Liver (tissue), 9 donors: Measurements from ENCODE around the gene FNBP1. TPM values are rescaled to one million over a fixed set of nuclear protein-coding genes. Genes with fewer than 3 reads are reported as not detected.

Source experiments
- DNase-seq: peaks from one replicate; pipeline ENCODE4 v3.0.0-alpha.2; 2017; ENCODE audit warnings: low spot score
- H3K27ac ChIP-seq, 2 donors: one replicate each; pipeline ENCODE4 v1.7.0; 2013; ENCODE audit warnings: inconsistent platforms in 2 of 2, low read length in 2 of 2, control low read depth in 1 of 2, low read depth in 1 of 2, mild to moderate bottlenecking in 1 of 2
- H3K27me3 ChIP-seq, 4 donors: one replicate each; pipeline versions ENCODE4 v1.6.1 to v1.7.0; 2013; ENCODE audit warnings: low read length in 3 of 4, inconsistent platforms in 1 of 4, mild to moderate bottlenecking in 1 of 4, moderate library complexity in 1 of 4; ENCODE audit not compliant: control insufficient read depth in 4 of 4, insufficient read depth in 4 of 4
- H3K36me3 ChIP-seq, 4 donors: one replicate each; pipeline versions ENCODE4 v1.6.1 to v1.7.0; 2013; ENCODE audit warnings: low read length in 3 of 4, mild to moderate bottlenecking in 3 of 4, low read depth in 1 of 4, moderate library complexity in 1 of 4; ENCODE audit not compliant: control insufficient read depth in 4 of 4, insufficient read depth in 3 of 4
- H3K4me1 ChIP-seq, 4 donors: one replicate each; pipeline versions ENCODE4 v1.6.1 to v1.7.0; 2013; ENCODE audit warnings: low read length in 3 of 4, mild to moderate bottlenecking in 3 of 4, moderate library complexity in 1 of 4; ENCODE audit not compliant: control insufficient read depth in 4 of 4, insufficient read depth in 4 of 4
- H3K4me3 ChIP-seq, 3 donors: one replicate each; pipeline versions ENCODE4 v1.6.1 to v1.7.0; 2013; ENCODE audit warnings: low read length in 3 of 3, control low read depth in 1 of 3, low read depth in 1 of 3, mild to moderate bottlenecking in 1 of 3
- H3K9ac ChIP-seq, 2 donors: one replicate each; pipeline ENCODE4 v1.7.0; 2013; ENCODE audit warnings: low read length in 2 of 2, mild to moderate bottlenecking in 2 of 2, moderate library complexity in 2 of 2, control low read depth in 1 of 2, low read depth in 1 of 2
- H3K9me3 ChIP-seq, 4 donors: one replicate each; pipeline versions ENCODE4 v1.6.1 to v1.7.0; 2013; ENCODE audit warnings: low read length in 3 of 4; ENCODE audit not compliant: control insufficient read depth in 4 of 4
- EGR1 ChIP-seq, 2 donors: IDR thresholded peaks; 2 replicates each; pipeline ENCODE4 v1.6.1; 2016 to 2018; ENCODE audit warnings: antibody characterized with exemption in 2 of 2, low read depth in 2 of 2
- FOXA1 ChIP-seq: IDR thresholded peaks from 2 replicates; pipeline ENCODE4 v1.6.1; 2016; ENCODE audit warnings: antibody characterized with exemption
- FOXA2 ChIP-seq: IDR thresholded peaks from 2 replicates; pipeline ENCODE4 v1.6.1; 2016; ENCODE audit warnings: antibody characterized with exemption
- GABPA ChIP-seq, 2 donors: IDR thresholded peaks in 1 of 2; conservative IDR thresholded peaks in 1 of 2; 2 replicates each; pipeline ENCODE4 v1.6.1; 2016; ENCODE audit warnings: antibody characterized with exemption in 2 of 2, mild to moderate bottlenecking in 1 of 2, moderate library complexity in 1 of 2
- HNF4A ChIP-seq, 2 donors: conservative IDR thresholded peaks; 2 replicates each; pipeline ENCODE4 v1.6.1; 2016; ENCODE audit warnings: antibody characterized with exemption in 2 of 2, mild to moderate bottlenecking in 2 of 2
- HNF4G ChIP-seq: IDR thresholded peaks from 2 replicates; pipeline ENCODE4 v1.6.1; 2016; ENCODE audit warnings: antibody characterized with exemption
- JUND ChIP-seq, 2 donors: IDR thresholded peaks; 2 replicates each; pipeline ENCODE4 v1.6.1; 2016; ENCODE audit warnings: antibody characterized with exemption in 2 of 2
- NR2F2 ChIP-seq: IDR thresholded peaks from 2 replicates; pipeline ENCODE4 v1.6.1; 2016; ENCODE audit warnings: antibody characterized with exemption
- RAD21 ChIP-seq, 2 donors: IDR thresholded peaks; 2 replicates each; pipeline ENCODE4 v1.6.1; 2016; ENCODE audit warnings: antibody characterized with exemption in 2 of 2, mild to moderate bottlenecking in 2 of 2
- RXRA ChIP-seq, 2 donors: IDR thresholded peaks; 2 replicates each; pipeline ENCODE4 v1.6.1; 2017 to 2018; ENCODE audit warnings: antibody characterized with exemption in 2 of 2, mild to moderate bottlenecking in 1 of 2
- SP1 ChIP-seq: IDR thresholded peaks from 2 replicates; pipeline ENCODE4 v1.6.1; 2018; ENCODE audit warnings: antibody characterized with exemption, mild to moderate bottlenecking
- TAF1 ChIP-seq: conservative IDR thresholded peaks from 2 replicates; pipeline ENCODE4 v1.6.1; 2016; ENCODE audit warnings: antibody characterized with exemption, mild to moderate bottlenecking
- YY1 ChIP-seq: IDR thresholded peaks from 2 replicates; pipeline ENCODE4 v1.6.1; 2016; ENCODE audit warnings: antibody characterized with exemption, mild to moderate bottlenecking
- WGBS: extraction: QIAGEN DNeasy Blood & Tissue Kit; methylation state at CpG from one replicate; pipeline ENCODE4 v1.1.7; 2013; 5-methylcytosine and 5-hydroxymethylcytosine counted together
- polyA plus RNA-seq, 2 donors: library from polyadenylated mRNA; stranded (reverse) in 1 of 2; unstranded in 1 of 2; fragments of 200-250 nt in 1 of 2; fragments of >200 nt in 1 of 2; fragmentation: Nextera tagmentation in 1 of 2; extraction: Ambion mirVana in 1 of 2; gene quantifications; one replicate each; pipeline versions ENCODE4 v1.2.1 to v1.2.3, GENCODE V29; 2013 to 2015
- total RNA-seq, 2 donors: library from RNA; depleted of rRNA; stranded (reverse); fragments of >200 nt; gene quantifications; one replicate each; pipeline ENCODE4 v1.2.3, GENCODE V29; 2014
- TF ChIP-seq, protein P1 (sequence below): fragments of 150-350 bp; IDR thresholded peaks from 2 replicates; pipeline ENCODE4 v1.5.1; 2017; ENCODE audit warnings: improper control_type of control experiment, low read depth, low read length; ENCODE audit not compliant: missing input control
- TF ChIP-seq, protein P2 (sequence below): IDR thresholded peaks from 2 replicates; pipeline ENCODE4 v1.6.1; 2016; ENCODE audit warnings: antibody characterized with exemption
- TF ChIP-seq, protein P3 (sequence below): IDR thresholded peaks from 2 replicates; pipeline ENCODE4 v1.6.1; 2016; ENCODE audit warnings: antibody characterized with exemption, mild to moderate bottlenecking
- TF ChIP-seq, protein P4 (sequence below): IDR thresholded peaks from 2 replicates; pipeline ENCODE4 v1.6.1; 2016; ENCODE audit warnings: antibody characterized with exemption
- TF ChIP-seq, protein P5 (sequence below): IDR thresholded peaks from 2 replicates; pipeline ENCODE4 v1.6.1; 2016; ENCODE audit warnings: antibody characterized with exemption
- donor health status: healthy.
- donor health status: healthy.
- donor health status: healthy.
- donor health status: healthy.
- donor health status: healthy.

The FNBP1 gene
- total and polyA plus RNA-seq, 4 donors, result 6.6 to 15.6 (median 12.3) TPM

DNA sequence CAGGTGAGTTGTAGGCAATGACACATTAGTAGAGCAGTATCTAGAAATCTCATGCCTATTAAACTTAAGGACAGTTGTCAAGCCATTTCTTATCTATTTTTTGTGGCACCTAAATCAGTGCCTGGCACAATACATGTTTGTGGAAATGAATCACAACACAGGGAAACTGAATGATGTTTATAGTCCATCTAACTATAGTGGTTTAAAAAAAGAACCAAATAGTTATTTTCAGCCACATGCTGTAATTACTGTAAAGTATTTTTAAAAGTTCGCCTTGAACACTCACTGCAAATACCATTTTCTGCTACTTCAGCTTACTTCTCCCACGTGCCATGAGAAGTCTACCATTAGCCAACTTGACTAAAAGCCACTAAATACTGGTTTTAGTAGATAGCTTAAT, 21.9 kb downstream of the FNBP1 start:
- no peak overlapping the region for H3K9ac ChIP-seq
- H3K4me3 ChIP-seq, result no peak overlapping the region
- H3K27ac ChIP-seq, result no peak overlapping the region
- H3K27me3 ChIP-seq, result no peaks in the 10 kb centered on the region
- peaks cover 3 to 20% (median 13%) of the 10 kb centered on the region in 4 donors for H3K4me1 ChIP-seq
- no peaks in the 10 kb centered on the region for H3K9me3 ChIP-seq
- TF ChIP-seq, protein P1, sequence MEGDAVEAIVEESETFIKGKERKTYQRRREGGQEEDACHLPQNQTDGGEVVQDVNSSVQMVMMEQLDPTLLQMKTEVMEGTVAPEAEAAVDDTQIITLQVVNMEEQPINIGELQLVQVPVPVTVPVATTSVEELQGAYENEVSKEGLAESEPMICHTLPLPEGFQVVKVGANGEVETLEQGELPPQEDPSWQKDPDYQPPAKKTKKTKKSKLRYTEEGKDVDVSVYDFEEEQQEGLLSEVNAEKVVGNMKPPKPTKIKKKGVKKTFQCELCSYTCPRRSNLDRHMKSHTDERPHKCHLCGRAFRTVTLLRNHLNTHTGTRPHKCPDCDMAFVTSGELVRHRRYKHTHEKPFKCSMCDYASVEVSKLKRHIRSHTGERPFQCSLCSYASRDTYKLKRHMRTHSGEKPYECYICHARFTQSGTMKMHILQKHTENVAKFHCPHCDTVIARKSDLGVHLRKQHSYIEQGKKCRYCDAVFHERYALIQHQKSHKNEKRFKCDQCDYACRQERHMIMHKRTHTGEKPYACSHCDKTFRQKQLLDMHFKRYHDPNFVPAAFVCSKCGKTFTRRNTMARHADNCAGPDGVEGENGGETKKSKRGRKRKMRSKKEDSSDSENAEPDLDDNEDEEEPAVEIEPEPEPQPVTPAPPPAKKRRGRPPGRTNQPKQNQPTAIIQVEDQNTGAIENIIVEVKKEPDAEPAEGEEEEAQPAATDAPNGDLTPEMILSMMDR, result no peak
- TF ChIP-seq SP1 (no peak), RXRA (IDR thresholded peaks at IDR 0.05) (no peak), JUND (IDR thresholded peaks at IDR 0.05) (no peak), YY1 (no peak), EGR1 (IDR thresholded peaks at IDR 0.05; ENCODE audit: low read depth in 2 of 2) (no peak), HNF4G (no peak), HNF4A (conservative IDR thresholded peaks at IDR 0.05) (no peak), TAF1 (no peak), FOXA1 (no peak), FOXA2 (no peak), NR2F2 (no peak), GABPA (IDR thresholded peaks at IDR 0.05 in 1 of 2, conservative IDR thresholded peaks at IDR 0.05 in 1 of 2) (no peak), RAD21 (IDR thresholded peaks at IDR 0.05) (no peak)
- TF ChIP-seq, protein P2, sequence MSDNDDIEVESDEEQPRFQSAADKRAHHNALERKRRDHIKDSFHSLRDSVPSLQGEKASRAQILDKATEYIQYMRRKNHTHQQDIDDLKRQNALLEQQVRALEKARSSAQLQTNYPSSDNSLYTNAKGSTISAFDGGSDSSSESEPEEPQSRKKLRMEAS, result no peak
- TF ChIP-seq, protein P3, sequence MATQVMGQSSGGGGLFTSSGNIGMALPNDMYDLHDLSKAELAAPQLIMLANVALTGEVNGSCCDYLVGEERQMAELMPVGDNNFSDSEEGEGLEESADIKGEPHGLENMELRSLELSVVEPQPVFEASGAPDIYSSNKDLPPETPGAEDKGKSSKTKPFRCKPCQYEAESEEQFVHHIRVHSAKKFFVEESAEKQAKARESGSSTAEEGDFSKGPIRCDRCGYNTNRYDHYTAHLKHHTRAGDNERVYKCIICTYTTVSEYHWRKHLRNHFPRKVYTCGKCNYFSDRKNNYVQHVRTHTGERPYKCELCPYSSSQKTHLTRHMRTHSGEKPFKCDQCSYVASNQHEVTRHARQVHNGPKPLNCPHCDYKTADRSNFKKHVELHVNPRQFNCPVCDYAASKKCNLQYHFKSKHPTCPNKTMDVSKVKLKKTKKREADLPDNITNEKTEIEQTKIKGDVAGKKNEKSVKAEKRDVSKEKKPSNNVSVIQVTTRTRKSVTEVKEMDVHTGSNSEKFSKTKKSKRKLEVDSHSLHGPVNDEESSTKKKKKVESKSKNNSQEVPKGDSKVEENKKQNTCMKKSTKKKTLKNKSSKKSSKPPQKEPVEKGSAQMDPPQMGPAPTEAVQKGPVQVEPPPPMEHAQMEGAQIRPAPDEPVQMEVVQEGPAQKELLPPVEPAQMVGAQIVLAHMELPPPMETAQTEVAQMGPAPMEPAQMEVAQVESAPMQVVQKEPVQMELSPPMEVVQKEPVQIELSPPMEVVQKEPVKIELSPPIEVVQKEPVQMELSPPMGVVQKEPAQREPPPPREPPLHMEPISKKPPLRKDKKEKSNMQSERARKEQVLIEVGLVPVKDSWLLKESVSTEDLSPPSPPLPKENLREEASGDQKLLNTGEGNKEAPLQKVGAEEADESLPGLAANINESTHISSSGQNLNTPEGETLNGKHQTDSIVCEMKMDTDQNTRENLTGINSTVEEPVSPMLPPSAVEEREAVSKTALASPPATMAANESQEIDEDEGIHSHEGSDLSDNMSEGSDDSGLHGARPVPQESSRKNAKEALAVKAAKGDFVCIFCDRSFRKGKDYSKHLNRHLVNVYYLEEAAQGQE, result no peak
- TF ChIP-seq, protein P4, sequence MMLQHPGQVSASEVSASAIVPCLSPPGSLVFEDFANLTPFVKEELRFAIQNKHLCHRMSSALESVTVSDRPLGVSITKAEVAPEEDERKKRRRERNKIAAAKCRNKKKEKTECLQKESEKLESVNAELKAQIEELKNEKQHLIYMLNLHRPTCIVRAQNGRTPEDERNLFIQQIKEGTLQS, result no peak
- TF ChIP-seq, protein P5, sequence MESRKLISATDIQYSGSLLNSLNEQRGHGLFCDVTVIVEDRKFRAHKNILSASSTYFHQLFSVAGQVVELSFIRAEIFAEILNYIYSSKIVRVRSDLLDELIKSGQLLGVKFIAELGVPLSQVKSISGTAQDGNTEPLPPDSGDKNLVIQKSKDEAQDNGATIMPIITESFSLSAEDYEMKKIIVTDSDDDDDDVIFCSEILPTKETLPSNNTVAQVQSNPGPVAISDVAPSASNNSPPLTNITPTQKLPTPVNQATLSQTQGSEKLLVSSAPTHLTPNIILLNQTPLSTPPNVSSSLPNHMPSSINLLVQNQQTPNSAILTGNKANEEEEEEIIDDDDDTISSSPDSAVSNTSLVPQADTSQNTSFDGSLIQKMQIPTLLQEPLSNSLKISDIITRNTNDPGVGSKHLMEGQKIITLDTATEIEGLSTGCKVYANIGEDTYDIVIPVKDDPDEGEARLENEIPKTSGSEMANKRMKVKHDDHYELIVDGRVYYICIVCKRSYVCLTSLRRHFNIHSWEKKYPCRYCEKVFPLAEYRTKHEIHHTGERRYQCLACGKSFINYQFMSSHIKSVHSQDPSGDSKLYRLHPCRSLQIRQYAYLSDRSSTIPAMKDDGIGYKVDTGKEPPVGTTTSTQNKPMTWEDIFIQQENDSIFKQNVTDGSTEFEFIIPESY, result no peak
- WGBS, result 87% methylated on average over 2 of the region's 2 CpGs
- DNase-seq, result no peak
- peaks cover 0 to 2% (median 0%) of the 10 kb centered on the region in 4 donors for H3K36me3 ChIP-seq
